ENCODE data around the gene TTF2. TPM values are rescaled to one million over a fixed set of nuclear protein-coding genes. Genes with fewer than 3 reads are reported as not detected.
"Not testable (repeated sequence)": the region's sequence is repeated elsewhere in the genome, so short reads cannot be mapped to it uniquely, and the experiment has no call there.

Gene TTF2
- total RNA-seq, 1 donor from 2014 or later: 3.7 TPM

DNA sequence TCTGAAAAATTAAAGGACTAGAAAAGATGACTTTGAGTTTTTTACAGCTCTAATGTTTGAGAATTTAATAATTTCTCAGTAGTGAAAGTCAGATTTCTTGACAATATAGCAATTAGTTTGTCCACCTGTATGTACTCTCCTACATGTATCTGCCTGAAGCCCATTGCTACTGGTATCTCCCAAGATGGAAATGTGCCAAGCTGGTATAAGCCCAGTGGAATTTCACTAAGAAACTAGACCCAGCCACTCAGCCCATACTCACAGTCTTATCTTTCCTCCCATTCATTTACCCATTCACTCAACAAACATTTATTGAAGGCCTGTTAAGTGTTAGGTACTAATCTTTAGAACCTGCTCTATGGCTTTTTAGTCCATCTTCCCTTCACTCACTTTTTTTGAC, 83.0 kb downstream of the TTF2 start:
- no peak overlapping the region for H3K4me3 ChIP-seq (ENCODE audit: low read length in 3 of 3)
- H3K9ac ChIP-seq (ENCODE audit: low read depth in 1 of 3, low read length in 3 of 3): no peak overlapping the region
- H3K4me1 ChIP-seq (ENCODE audit: control insufficient read depth in 3 of 3, insufficient read depth in 3 of 3, low read length in 3 of 3): peaks cover 0 to 11% (median 11%) of the 10 kb centered on the region in 3 donors
- H3K27me3 ChIP-seq (ENCODE audit: control insufficient read depth in 3 of 3, insufficient read depth in 3 of 3, low read length in 3 of 3): no peaks in the 10 kb centered on the region
- H3K9me3 ChIP-seq (ENCODE audit: control insufficient read depth in 3 of 3, low read length in 3 of 3): no peaks in the 10 kb centered on the region
- H3K36me3 ChIP-seq (ENCODE audit: control insufficient read depth in 3 of 3, insufficient read depth in 3 of 3, low read length in 3 of 3): no peaks in the 10 kb centered on the region
- no peak overlapping the region for H3K27ac ChIP-seq (ENCODE audit: low read depth, low read length)

DNA sequence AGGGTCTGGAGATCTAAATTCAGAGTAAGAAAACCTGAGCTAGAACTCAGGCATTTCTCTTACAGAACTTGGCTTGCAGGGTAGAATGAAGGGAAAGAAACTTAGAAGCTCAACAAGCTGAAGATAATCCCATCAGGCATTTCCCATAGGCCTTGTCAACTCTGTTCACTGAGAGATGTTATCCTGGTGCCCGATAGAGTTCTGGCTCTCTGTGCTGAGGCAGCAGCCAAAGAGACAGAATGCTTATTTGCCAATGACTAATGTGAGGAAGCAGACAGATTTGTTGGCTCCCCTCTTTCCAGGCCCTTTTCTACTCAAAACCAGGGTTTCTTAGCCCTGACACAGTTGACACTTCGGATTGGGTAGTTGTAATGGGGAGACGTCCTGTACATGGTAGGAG, 83.7 kb downstream of the TTF2 start:
- Histone ChIP-seq H3K4me1 (ENCODE audit: control insufficient read depth in 3 of 3, insufficient read depth in 3 of 3, low read length in 3 of 3) (peaks cover 0 to 11% (median 11%) of the 10 kb centered on the region in 3 donors), H3K9ac (ENCODE audit: low read depth in 1 of 3, low read length in 3 of 3) (no peak overlapping the region), H3K27ac (ENCODE audit: low read depth, low read length) (no peak overlapping the region), H3K27me3 (ENCODE audit: control insufficient read depth in 3 of 3, insufficient read depth in 3 of 3, low read length in 3 of 3) (no peaks in the 10 kb centered on the region), H3K36me3 (ENCODE audit: control insufficient read depth in 3 of 3, insufficient read depth in 3 of 3, low read length in 3 of 3) (no peaks in the 10 kb centered on the region), H3K4me3 (ENCODE audit: low read length in 3 of 3) (no peak overlapping the region), H3K9me3 (ENCODE audit: control insufficient read depth in 3 of 3, low read length in 3 of 3) (no peaks in the 10 kb centered on the region)

DNA sequence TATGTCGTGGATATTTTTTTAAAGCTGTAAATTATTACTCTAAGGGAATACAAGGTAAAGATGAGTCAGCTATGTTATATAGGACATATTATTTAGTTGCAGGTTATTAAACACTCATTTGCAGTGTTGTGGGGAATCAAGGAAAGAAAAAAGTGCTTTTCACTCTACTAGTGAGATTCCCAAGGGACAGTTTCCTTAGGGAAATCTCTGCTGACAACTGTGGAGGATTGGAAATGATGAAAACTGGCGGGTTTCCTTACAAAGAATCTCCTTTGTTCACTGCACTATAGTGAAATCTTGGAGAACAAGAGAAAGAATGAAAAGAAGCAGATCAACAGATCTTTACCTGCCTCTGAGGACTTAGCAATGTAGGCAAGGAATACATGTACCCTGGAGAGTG, 85.9 kb downstream of the TTF2 start:
- no peaks in the 10 kb centered on the region for H3K9me3 ChIP-seq (ENCODE audit: control insufficient read depth in 3 of 3, low read length in 3 of 3)
- H3K27me3 ChIP-seq (ENCODE audit: control insufficient read depth in 3 of 3, insufficient read depth in 3 of 3, low read length in 3 of 3): no peaks in the 10 kb centered on the region
- H3K4me3 ChIP-seq (ENCODE audit: low read length in 3 of 3): no peak overlapping the region
- no peak overlapping the region for H3K27ac ChIP-seq (ENCODE audit: low read depth, low read length)
- no peak overlapping the region for H3K9ac ChIP-seq (ENCODE audit: low read depth in 1 of 3, low read length in 3 of 3)
- no peaks in the 10 kb centered on the region for H3K36me3 ChIP-seq (ENCODE audit: control insufficient read depth in 3 of 3, insufficient read depth in 3 of 3, low read length in 3 of 3)
- peaks cover 0 to 11% (median 11%) of the 10 kb centered on the region in 3 donors for H3K4me1 ChIP-seq (ENCODE audit: control insufficient read depth in 3 of 3, insufficient read depth in 3 of 3, low read length in 3 of 3)

DNA sequence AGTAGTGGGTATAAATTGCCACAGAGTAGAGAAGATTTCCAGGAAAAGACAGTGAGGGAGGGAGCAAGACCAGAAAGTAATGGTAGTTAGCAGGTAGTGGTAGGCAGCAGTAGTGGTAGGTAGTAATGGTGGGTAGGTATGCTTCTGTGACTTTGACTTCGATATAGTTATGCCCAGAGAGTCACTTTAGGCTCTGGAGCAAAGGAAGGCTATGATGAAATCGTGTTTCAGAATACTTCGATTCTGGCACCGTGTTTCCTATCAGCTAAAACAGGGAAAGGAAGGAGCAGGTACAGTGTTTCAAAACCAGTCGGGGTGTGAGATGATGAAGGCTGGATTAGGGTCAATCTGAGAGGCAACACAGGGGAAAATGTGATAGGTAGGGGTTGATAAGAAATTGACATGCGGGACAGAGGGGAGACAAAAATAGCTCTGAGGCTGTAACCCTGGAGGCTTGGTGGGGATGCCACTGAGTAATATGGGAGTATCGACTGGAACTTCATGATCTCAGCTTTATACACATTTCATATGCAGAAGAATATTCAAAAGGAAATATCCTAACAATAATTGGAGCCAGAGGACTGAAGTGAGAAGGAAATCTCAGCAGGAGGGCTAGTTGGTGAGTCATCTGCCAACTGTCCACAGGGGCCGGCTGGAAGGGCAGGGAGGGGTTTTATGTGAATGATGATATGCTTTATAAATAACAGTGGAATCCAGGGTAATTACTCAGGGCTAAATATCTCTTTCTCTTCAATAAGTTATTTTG, 86.6 kb downstream of the TTF2 start:
- no peak overlapping the region for H3K27ac ChIP-seq (ENCODE audit: low read depth, low read length)
- H3K4me3 ChIP-seq (ENCODE audit: low read length in 3 of 3): peak overlapping the region in 1 of 3 donors; percentile 41
- H3K9ac ChIP-seq (ENCODE audit: low read depth in 1 of 3, low read length in 3 of 3): peak overlapping the region in 1 of 3 donors; percentile 40
- H3K27me3 ChIP-seq (ENCODE audit: control insufficient read depth in 3 of 3, insufficient read depth in 3 of 3, low read length in 3 of 3): no peaks in the 10 kb centered on the region
- H3K4me1 ChIP-seq (ENCODE audit: control insufficient read depth in 3 of 3, insufficient read depth in 3 of 3, low read length in 3 of 3): peaks cover 0 to 11% (median 11%) of the 10 kb centered on the region in 3 donors
- no peaks in the 10 kb centered on the region for H3K9me3 ChIP-seq (ENCODE audit: control insufficient read depth in 3 of 3, low read length in 3 of 3)
- no peaks in the 10 kb centered on the region for H3K36me3 ChIP-seq (ENCODE audit: control insufficient read depth in 3 of 3, insufficient read depth in 3 of 3, low read length in 3 of 3)

DNA sequence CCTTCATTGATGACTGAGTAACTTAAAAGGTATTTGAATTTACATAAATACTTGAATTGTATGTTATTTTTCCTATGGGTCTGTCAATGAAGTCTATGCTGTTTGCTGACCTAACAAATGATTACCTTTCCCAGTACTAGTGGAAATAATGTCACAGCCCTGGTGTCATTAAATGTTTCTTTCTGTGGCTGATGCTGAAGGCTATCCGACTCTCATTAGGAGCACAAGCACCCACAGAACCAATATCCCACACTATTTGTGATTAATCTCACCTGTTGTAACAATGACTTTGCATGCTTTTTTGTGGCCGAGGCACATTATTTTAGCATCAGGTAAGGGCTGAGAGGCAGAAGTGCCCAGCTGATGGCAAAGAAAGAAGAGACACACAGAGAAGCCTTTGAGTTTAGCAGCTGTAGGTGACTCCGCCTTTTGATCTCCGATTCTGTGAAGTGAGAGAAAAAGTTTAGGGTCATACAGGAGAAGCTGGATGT, 87.3 kb downstream of the TTF2 start:
- H3K9me3 ChIP-seq (ENCODE audit: control insufficient read depth in 3 of 3, low read length in 3 of 3): no peaks in the 10 kb centered on the region
- no peak overlapping the region for H3K27ac ChIP-seq (ENCODE audit: low read depth, low read length)

DNA sequence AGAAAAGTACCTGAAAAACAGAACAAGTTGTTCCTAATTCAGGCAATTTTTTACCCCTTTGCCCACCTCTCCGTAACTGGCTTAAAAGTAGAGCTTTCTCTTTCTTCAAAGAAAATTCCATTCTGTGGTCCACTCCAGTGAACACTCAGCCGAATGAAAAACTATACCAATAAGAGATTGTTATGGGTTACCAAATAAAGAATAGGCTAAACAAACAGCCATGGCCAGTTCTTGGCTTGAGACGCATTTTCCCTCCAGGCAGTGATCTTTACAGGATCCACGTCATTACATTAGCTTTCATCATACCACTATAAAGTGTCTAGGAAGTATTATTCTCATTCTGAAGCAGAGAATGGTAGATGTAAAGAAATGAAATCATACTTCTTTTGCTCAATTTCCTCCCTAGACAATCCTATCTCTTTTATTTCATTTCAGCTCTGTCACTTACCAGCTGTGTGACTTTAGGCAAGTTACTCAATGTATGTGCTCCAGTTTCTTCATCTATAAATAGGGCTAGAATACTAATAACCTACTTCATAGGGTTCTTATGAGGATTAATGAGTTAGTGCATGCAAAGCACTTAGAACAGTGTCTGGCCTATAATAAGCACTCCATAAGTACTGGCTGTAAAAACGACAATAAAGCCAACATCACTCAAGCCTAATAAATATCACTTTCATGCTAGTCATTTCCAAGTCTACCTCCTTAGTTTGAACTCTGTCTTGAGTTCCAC, 87.9 kb downstream of the TTF2 start:
- H3K9me3 ChIP-seq (ENCODE audit: control insufficient read depth in 3 of 3, low read length in 3 of 3): no peaks in the 10 kb centered on the region
- H3K27me3 ChIP-seq (ENCODE audit: control insufficient read depth in 3 of 3, insufficient read depth in 3 of 3, low read length in 3 of 3): no peaks in the 10 kb centered on the region
- H3K36me3 ChIP-seq (ENCODE audit: control insufficient read depth in 3 of 3, insufficient read depth in 3 of 3, low read length in 3 of 3): no peaks in the 10 kb centered on the region
- H3K4me3 ChIP-seq (ENCODE audit: low read length in 3 of 3): peak overlapping the region in 1 of 3 donors; percentile 3
- no peak overlapping the region for H3K9ac ChIP-seq (ENCODE audit: low read depth in 1 of 3, low read length in 3 of 3)
- peaks cover 0 to 11% (median 11%) of the 10 kb centered on the region in 3 donors for H3K4me1 ChIP-seq (ENCODE audit: control insufficient read depth in 3 of 3, insufficient read depth in 3 of 3, low read length in 3 of 3)
- no peak overlapping the region for H3K27ac ChIP-seq (ENCODE audit: low read depth, low read length)

More for the DNA sequence above, 87.3 kb downstream of the TTF2 start:
- H3K9ac ChIP-seq (ENCODE audit: low read depth in 1 of 3, low read length in 3 of 3): no peak overlapping the region
- H3K36me3 ChIP-seq (ENCODE audit: control insufficient read depth in 3 of 3, insufficient read depth in 3 of 3, low read length in 3 of 3): no peaks in the 10 kb centered on the region
- peak overlapping the region in 1 of 3 donors; percentile 3 for H3K4me3 ChIP-seq (ENCODE audit: low read length in 3 of 3)
- peaks cover 0 to 11% (median 11%) of the 10 kb centered on the region in 3 donors for H3K4me1 ChIP-seq (ENCODE audit: control insufficient read depth in 3 of 3, insufficient read depth in 3 of 3, low read length in 3 of 3)
- H3K27me3 ChIP-seq (ENCODE audit: control insufficient read depth in 3 of 3, insufficient read depth in 3 of 3, low read length in 3 of 3): no peaks in the 10 kb centered on the region

DNA sequence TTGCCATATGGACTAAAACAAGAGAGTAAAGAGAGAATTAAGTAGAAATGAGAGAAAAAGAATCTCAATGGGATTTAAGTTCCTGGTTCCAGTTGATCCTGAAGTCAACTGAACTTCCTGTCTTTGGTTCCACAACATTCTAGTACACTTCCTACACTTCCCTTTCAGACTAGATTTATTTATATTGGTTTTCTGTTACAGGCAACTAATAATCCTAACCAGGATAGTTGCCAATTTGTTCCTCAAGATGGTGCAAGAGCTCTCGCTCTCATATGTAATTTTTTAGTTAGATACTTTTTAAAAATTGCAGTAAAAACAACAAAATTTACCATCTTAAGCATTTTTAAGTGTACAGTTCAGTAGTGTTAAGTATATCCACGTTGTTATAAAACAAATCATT, 90.2 kb downstream of the TTF2 start:
- no peak overlapping the region for H3K4me3 ChIP-seq (ENCODE audit: low read length in 3 of 3)
- no peaks in the 10 kb centered on the region for H3K9me3 ChIP-seq (ENCODE audit: control insufficient read depth in 3 of 3, low read length in 3 of 3)
- no peak overlapping the region for H3K27ac ChIP-seq (ENCODE audit: low read depth, low read length)
- no peaks in the 10 kb centered on the region for H3K27me3 ChIP-seq (ENCODE audit: control insufficient read depth in 3 of 3, insufficient read depth in 3 of 3, low read length in 3 of 3)
- no peaks in the 10 kb centered on the region for H3K36me3 ChIP-seq (ENCODE audit: control insufficient read depth in 3 of 3, insufficient read depth in 3 of 3, low read length in 3 of 3)
- peaks cover 0 to 11% (median 11%) of the 10 kb centered on the region in 3 donors for H3K4me1 ChIP-seq (ENCODE audit: control insufficient read depth in 3 of 3, insufficient read depth in 3 of 3, low read length in 3 of 3)
- no peak overlapping the region for H3K9ac ChIP-seq (ENCODE audit: low read depth in 1 of 3, low read length in 3 of 3)

DNA sequence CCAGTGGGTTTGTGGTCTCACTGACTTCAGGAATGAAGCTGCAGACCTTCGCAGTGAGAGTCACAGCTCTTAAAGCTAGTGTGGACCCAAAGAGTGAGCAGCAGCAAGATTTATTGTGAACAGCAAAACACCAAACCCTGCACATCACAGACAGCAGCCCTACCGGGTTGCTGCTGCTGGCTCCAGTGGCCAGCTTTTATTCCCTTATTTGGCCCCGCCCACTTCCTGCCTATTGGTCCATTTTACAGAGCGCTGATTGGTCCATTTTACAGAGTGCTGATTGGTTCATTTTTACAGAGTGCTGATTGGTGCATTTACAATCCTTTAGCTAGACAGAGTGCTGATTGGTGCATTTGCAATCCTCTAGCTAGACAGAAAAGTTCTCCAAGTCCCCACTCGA, 91.2 kb downstream of the TTF2 start:
- not testable (repeated sequence) for H3K27me3 ChIP-seq (ENCODE audit: control insufficient read depth in 3 of 3, insufficient read depth in 3 of 3, low read length in 3 of 3); H3K36me3 ChIP-seq (ENCODE audit: control insufficient read depth in 3 of 3, insufficient read depth in 3 of 3, low read length in 3 of 3); H3K4me3 ChIP-seq (ENCODE audit: low read length in 3 of 3); H3K9me3 ChIP-seq (ENCODE audit: control insufficient read depth in 3 of 3, low read length in 3 of 3); H3K27ac ChIP-seq (ENCODE audit: low read depth, low read length); H3K9ac ChIP-seq (ENCODE audit: low read depth in 1 of 3, low read length in 3 of 3)
- peaks cover 0 to 11% (median 10%) of the 10 kb centered on the region in 3 donors for H3K4me1 ChIP-seq (ENCODE audit: control insufficient read depth in 3 of 3, insufficient read depth in 3 of 3, low read length in 3 of 3)

Data from skeletal muscle tissue (tissue), 4 donors.